Measurements from ENCODE around the gene IRGC.

Gene IRGC

GRCh38 chr19:43767818-43768217 lies 51.9 kb downstream of the IRGC start:
- no peak overlapping the region for H3K27ac ChIP-seq (ENCODE audit: poor library complexity, severe bottlenecking)
- TF ChIP-seq CTCF (IDR thresholded peaks at IDR 0.05; ENCODE audit: poor library complexity, severe bottlenecking), result no peak
- H3K4me1 ChIP-seq (ENCODE audit: insufficient read depth, poor library complexity, severe bottlenecking), result peaks cover 21% of the 10 kb centered on the region
- H3K36me3 ChIP-seq (ENCODE audit: low read depth), result peaks cover 74% of the 10 kb centered on the region
- DNase-seq (ENCODE audit: low spot score) (no peak), ATAC-seq (ENCODE audit: low read depth) (no peak)
- H3K9me3 ChIP-seq (ENCODE audit: severe bottlenecking), result no peaks in the 10 kb centered on the region
- no peak overlapping the region for H3K4me3 ChIP-seq (ENCODE audit: severe bottlenecking)
- no peaks in the 10 kb centered on the region for H3K27me3 ChIP-seq (ENCODE audit: insufficient read depth, poor library complexity, severe bottlenecking)

DNA sequence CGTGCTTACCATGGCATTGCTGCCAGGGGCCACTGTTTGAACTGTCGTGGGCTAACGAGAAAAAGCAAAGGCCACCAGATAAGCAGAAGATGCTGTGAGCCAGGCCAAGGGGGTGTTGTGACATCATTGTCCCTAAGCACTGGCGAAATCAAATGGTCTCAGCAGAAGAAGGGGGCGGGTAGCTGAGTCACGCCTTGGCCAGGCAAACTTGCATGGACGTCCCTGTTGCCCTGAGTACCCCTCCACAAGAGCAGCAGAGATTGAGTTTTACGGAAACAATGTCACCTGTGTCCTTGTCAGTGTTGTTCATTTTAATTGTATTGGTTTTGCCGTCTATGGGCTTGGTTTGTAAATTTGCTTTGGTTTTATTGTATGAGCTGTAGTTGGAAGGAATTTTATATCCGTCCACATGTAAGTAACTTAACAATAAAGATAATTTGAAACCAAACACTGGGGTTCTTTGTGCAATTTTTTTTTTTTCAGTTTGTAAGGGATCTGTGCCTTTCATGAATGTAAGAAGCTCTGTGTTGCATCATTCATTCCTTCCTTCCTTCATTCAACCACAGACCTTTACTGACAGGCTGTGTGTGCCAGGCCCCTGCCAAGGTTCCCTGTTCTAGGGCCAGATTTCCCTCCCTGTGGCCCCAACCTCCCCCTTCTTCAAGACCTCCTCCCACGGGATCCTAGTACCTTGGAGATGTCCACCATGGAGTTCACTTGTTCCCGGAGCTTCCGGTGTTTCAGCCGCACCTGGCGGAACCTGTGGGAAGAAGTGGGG lies 52.6 kb downstream of the IRGC start:
- Histone ChIP-seq H3K27me3 (ENCODE audit: insufficient read depth, poor library complexity, severe bottlenecking) (no peaks in the 10 kb centered on the region), H3K9me3 (ENCODE audit: severe bottlenecking) (no peaks in the 10 kb centered on the region), H3K27ac (ENCODE audit: poor library complexity, severe bottlenecking) (no peak overlapping the region), H3K4me1 (ENCODE audit: insufficient read depth, poor library complexity, severe bottlenecking) (peaks cover 17% of the 10 kb centered on the region), H3K36me3 (ENCODE audit: low read depth) (peaks cover 80% of the 10 kb centered on the region), H3K4me3 (ENCODE audit: severe bottlenecking) (no peak overlapping the region)
- TF ChIP-seq CTCF (IDR thresholded peaks at IDR 0.05; ENCODE audit: poor library complexity, severe bottlenecking), result no peak
- no peak for ATAC-seq (ENCODE audit: low read depth)
- DNase-seq (ENCODE audit: low spot score), result no peak

DNA sequence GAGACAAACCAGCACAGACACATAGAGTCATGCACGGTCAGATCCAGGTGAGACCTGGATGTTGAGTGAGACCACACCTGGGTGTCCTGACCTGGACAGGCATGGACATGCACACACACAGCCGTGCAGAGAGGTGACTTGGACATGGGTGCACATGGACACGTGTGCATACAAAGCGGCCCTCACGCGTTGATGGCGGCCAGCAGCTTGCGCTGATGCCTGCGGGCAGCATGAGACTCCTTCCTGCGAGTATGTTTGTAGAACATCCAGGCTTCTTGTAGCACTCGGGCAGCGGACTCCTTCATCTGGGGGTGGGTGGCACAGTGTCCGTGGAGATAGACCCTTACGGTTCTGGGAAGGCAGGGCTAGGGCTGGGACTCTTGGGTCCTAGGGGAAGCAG lies 53.4 kb downstream of the IRGC start:
- no peaks in the 10 kb centered on the region for H3K9me3 ChIP-seq (ENCODE audit: severe bottlenecking)
- H3K27me3 ChIP-seq (ENCODE audit: insufficient read depth, poor library complexity, severe bottlenecking), result no peaks in the 10 kb centered on the region
- DNase-seq (ENCODE audit: low spot score), result no peak
- H3K4me3 ChIP-seq (ENCODE audit: severe bottlenecking), result no peak overlapping the region
- TF ChIP-seq CTCF (IDR thresholded peaks at IDR 0.05; ENCODE audit: poor library complexity, severe bottlenecking), result no peak
- no peak overlapping the region for H3K27ac ChIP-seq (ENCODE audit: poor library complexity, severe bottlenecking)
- peaks cover 88% of the 10 kb centered on the region for H3K36me3 ChIP-seq (ENCODE audit: low read depth)
- no peak for ATAC-seq (ENCODE audit: low read depth)
- peaks cover 13% of the 10 kb centered on the region for H3K4me1 ChIP-seq (ENCODE audit: insufficient read depth, poor library complexity, severe bottlenecking)
